Measurements from ENCODE around the gene TBC1D17.

- no peak for TF ChIP-seq EZH2phosphoT487 (IDR thresholded peaks at IDR 0.05; ENCODE audit: borderline replicate concordance, low read length)
- TF ChIP-seq, protein P1, sequence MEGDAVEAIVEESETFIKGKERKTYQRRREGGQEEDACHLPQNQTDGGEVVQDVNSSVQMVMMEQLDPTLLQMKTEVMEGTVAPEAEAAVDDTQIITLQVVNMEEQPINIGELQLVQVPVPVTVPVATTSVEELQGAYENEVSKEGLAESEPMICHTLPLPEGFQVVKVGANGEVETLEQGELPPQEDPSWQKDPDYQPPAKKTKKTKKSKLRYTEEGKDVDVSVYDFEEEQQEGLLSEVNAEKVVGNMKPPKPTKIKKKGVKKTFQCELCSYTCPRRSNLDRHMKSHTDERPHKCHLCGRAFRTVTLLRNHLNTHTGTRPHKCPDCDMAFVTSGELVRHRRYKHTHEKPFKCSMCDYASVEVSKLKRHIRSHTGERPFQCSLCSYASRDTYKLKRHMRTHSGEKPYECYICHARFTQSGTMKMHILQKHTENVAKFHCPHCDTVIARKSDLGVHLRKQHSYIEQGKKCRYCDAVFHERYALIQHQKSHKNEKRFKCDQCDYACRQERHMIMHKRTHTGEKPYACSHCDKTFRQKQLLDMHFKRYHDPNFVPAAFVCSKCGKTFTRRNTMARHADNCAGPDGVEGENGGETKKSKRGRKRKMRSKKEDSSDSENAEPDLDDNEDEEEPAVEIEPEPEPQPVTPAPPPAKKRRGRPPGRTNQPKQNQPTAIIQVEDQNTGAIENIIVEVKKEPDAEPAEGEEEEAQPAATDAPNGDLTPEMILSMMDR (conservative IDR thresholded peaks at IDR 0.05; ENCODE audit: low read depth, low read length), result no peak
Measured at GRCh38 chr19:49906879-49907564, 29.5 kb downstream of the TBC1D17 start.

All from PC-3 (cell line).